ENCODE results near the gene FUOM. TPM values are rescaled to one million over a fixed set of nuclear protein-coding genes. Genes with fewer than 3 reads are reported as not detected.

Gene FUOM
- total RNA-seq, 1 experiment from 2014 or later = 41.8 TPM

GRCh38 chr10:133324857-133325260 lies 33.0 kb downstream of the FUOM start:
- WGBS (ENCODE audit: extremely low coverage, insufficient read length, low lambda C conversion rate) = no CpG with 5 or more reads among the region's 20 CpGs
- DNase-seq = no peak
- H3K23me2 ChIP-seq (ENCODE audit: insufficient read length, low read depth, low read length, poor library complexity, severe bottlenecking) = peaks cover 18% of the 10 kb centered on the region
- Mint-ChIP-seq H3K36me3 (ENCODE audit: insufficient read depth in 1 of 3, low read depth in 3 of 3) (no peaks in the 10 kb centered on the region; a peak in 2 of 7 replicates), H3K9me3 (peaks cover 5 to 6% of the 10 kb centered on the region in 2 experiments; a peak in 4 of 5 replicates), H3K4me3 (peak overlapping the region; percentile 27 to 50; a peak in 2 of 5 replicates), H3K4me1 (peaks cover 14 to 26% of the 10 kb centered on the region in 2 experiments), H3K27ac (no peak overlapping the region), H3K27me3 (ENCODE audit: low read depth) (peaks cover 64% of the 10 kb centered on the region)
- no peak overlapping the region for H2BK20ac ChIP-seq (ENCODE audit: low read depth, low read length, poor library complexity, severe bottlenecking)
- H3K4me1 ChIP-seq (ENCODE audit: insufficient read depth, low read length) = no peaks in the 10 kb centered on the region; the same call in 1 of the 2 replicates
- no peak overlapping the region for H3K23ac ChIP-seq (ENCODE audit: insufficient read length, low read depth, low read length)
- H2BK120ac ChIP-seq (ENCODE audit: low read depth, low read length, poor library complexity, severe bottlenecking) = no peak overlapping the region
- no peak overlapping the region for H3K18ac ChIP-seq (ENCODE audit: insufficient read length, low read depth, low read length)
- TF ChIP-seq CTCF (conservative IDR thresholded peaks at IDR 0.05) = no peak
- H4K20me1 ChIP-seq (ENCODE audit: control insufficient read depth, insufficient read depth, insufficient read length) = no peaks in the 10 kb centered on the region
- H3K56ac ChIP-seq (ENCODE audit: insufficient read length, low read depth, low read length) = no peak overlapping the region
- no peak overlapping the region for H3K27ac ChIP-seq (ENCODE audit: insufficient read length, low read depth, low read length)
- H4K5ac ChIP-seq (ENCODE audit: insufficient read length, low read depth, low read length) = no peak overlapping the region
- H2AK5ac ChIP-seq (ENCODE audit: insufficient read length, low read length) = no peak overlapping the region
- peaks cover 13% of the 10 kb centered on the region; the same call in 1 of the 2 replicates for H3K27me3 ChIP-seq (ENCODE audit: insufficient read depth, low read length)
- H4K91ac ChIP-seq (ENCODE audit: insufficient read length, low read depth, low read length) = no peak overlapping the region
- H2BK15ac ChIP-seq (ENCODE audit: low read depth, low read length) = no peak overlapping the region
- no peak overlapping the region for H3K9ac ChIP-seq (ENCODE audit: extremely low read depth, insufficient read length, low read length)
- H2BK5ac ChIP-seq (ENCODE audit: insufficient read length, low read length) = no peak overlapping the region
- no peak overlapping the region for H4K8ac ChIP-seq (replicated peaks; ENCODE audit: insufficient read length, low read depth, low read length)
- peak overlapping the region; percentile 70 for H3K4me2 ChIP-seq (ENCODE audit: insufficient read depth, insufficient read length, low read length)
- H3K79me1 ChIP-seq (ENCODE audit: insufficient read depth, low read depth, low read length, poor library complexity, severe bottlenecking) = no peaks in the 10 kb centered on the region
- H3K4ac ChIP-seq (ENCODE audit: low read depth, low read length) = no peak overlapping the region
- no peaks in the 10 kb centered on the region for H3K9me3 ChIP-seq (ENCODE audit: control insufficient read depth, low read depth, low read length)
- no peak overlapping the region for H3T11ph ChIP-seq (ENCODE audit: low read length)
- H3K79me2 ChIP-seq (ENCODE audit: insufficient read depth, low read length) = no peaks in the 10 kb centered on the region
- no peak overlapping the region for H2AFZ ChIP-seq (ENCODE audit: low read length)
- H2BK12ac ChIP-seq (ENCODE audit: insufficient read length, low read depth, low read length) = no peak overlapping the region
- no peak overlapping the region for H3K14ac ChIP-seq (ENCODE audit: insufficient read depth, low read length)
